ENCODE data around the gene NCOA7. TPM values are rescaled to one million over a fixed set of nuclear protein-coding genes. Genes with fewer than 3 reads are reported as not detected.

The NCOA7 gene
- total RNA-seq, 1 experiment from 2014 or later = 9.4 TPM

GRCh38 chr6:125939791-125940190, 149.0 kb downstream of the NCOA7 start:
- Histone ChIP-seq H3K79me2 (ENCODE audit: insufficient read depth, low read length) (no peaks in the 10 kb centered on the region), H3K4me1 (ENCODE audit: insufficient read depth, low read length) (no peaks in the 10 kb centered on the region), H3K9ac (ENCODE audit: extremely low read depth, insufficient read length, low read length) (no peak overlapping the region), H3K14ac (ENCODE audit: insufficient read depth, low read length) (no peak overlapping the region), H4K20me1 (ENCODE audit: control insufficient read depth, insufficient read depth, insufficient read length) (no peaks in the 10 kb centered on the region), H3K9me3 (ENCODE audit: control insufficient read depth, low read depth, low read length) (no peaks in the 10 kb centered on the region), H2AK5ac (ENCODE audit: insufficient read length, low read length) (no peak overlapping the region), H4K91ac (ENCODE audit: insufficient read length, low read depth, low read length) (no peak overlapping the region), H2BK20ac (ENCODE audit: low read depth, low read length, poor library complexity, severe bottlenecking) (no peak overlapping the region), H3K79me1 (ENCODE audit: insufficient read depth, low read depth, low read length, poor library complexity, severe bottlenecking) (no peaks in the 10 kb centered on the region), H4K8ac (replicated peaks; ENCODE audit: insufficient read length, low read depth, low read length) (no peak overlapping the region), H3K23ac (ENCODE audit: insufficient read length, low read depth, low read length) (no peak overlapping the region), H2BK5ac (ENCODE audit: insufficient read length, low read length) (no peak overlapping the region), H3K18ac (ENCODE audit: insufficient read length, low read depth, low read length) (no peak overlapping the region), H3K27me3 (ENCODE audit: insufficient read depth, low read length) (no peaks in the 10 kb centered on the region), H3K27ac (ENCODE audit: insufficient read length, low read depth, low read length) (no peak overlapping the region), H4K5ac (ENCODE audit: insufficient read length, low read depth, low read length) (no peak overlapping the region), H3K4ac (ENCODE audit: low read depth, low read length) (no peak overlapping the region), H3K56ac (ENCODE audit: insufficient read length, low read depth, low read length) (no peak overlapping the region), H2BK120ac (ENCODE audit: low read depth, low read length, poor library complexity, severe bottlenecking) (no peak overlapping the region), H2BK12ac (ENCODE audit: insufficient read length, low read depth, low read length) (no peak overlapping the region), H3K23me2 (ENCODE audit: insufficient read length, low read depth, low read length, poor library complexity, severe bottlenecking) (no peaks in the 10 kb centered on the region), H3T11ph (ENCODE audit: low read length) (no peak overlapping the region), H3K4me2 (ENCODE audit: insufficient read depth, insufficient read length, low read length) (no peak overlapping the region), H2BK15ac (ENCODE audit: low read depth, low read length) (no peak overlapping the region), H2AFZ (ENCODE audit: low read length) (no peak overlapping the region)
- TF ChIP-seq CTCF (conservative IDR thresholded peaks at IDR 0.05) = no peak
- no peaks in the 10 kb centered on the region for H3K4me1 Mint-ChIP-seq
- no CpG with 5 or more reads among the region's 2 CpGs for WGBS (ENCODE audit: extremely low coverage, insufficient read length, low lambda C conversion rate)
- H3K27me3 Mint-ChIP-seq (ENCODE audit: low read depth) = peaks cover 4% of the 10 kb centered on the region
- no peak for DNase-seq
- H3K9me3 Mint-ChIP-seq = no peaks in the 10 kb centered on the region
- no peaks in the 10 kb centered on the region; a peak in 1 of 7 replicates for H3K36me3 Mint-ChIP-seq (ENCODE audit: insufficient read depth in 1 of 3, low read depth in 3 of 3)
- no peak overlapping the region for H3K4me3 Mint-ChIP-seq
- no peak overlapping the region for H3K27ac Mint-ChIP-seq
